Mesothelial cell of epicardium (in vitro differentiated cells): Measurements from ENCODE around the gene BCL2L2. TPM values are rescaled to one million over a fixed set of nuclear protein-coding genes. Genes with fewer than 3 reads are reported as not detected.

Experiments
- DNase-seq, 2 experiments: peaks; one replicate each; pipeline ENCODE4 v3.0.0; 2021; ENCODE audit warnings: low spot score in 2 of 2; ENCODE audit not compliant: unreplicated experiment in 2 of 2
- H3K27ac Mint-ChIP-seq: 2 replicates; pipeline ENCODE4 v1.8.0; 2021; ENCODE audit warnings: mixed read lengths
- H3K27me3 Mint-ChIP-seq: 2 replicates; pipeline ENCODE4 v1.8.0; 2021; ENCODE audit warnings: low read depth, mixed read lengths
- H3K36me3 Mint-ChIP-seq: 2 replicates; pipeline ENCODE4 v1.8.0; 2021; ENCODE audit warnings: mixed read lengths
- H3K4me1 Mint-ChIP-seq: 2 replicates; pipeline ENCODE4 v1.8.0; 2021; ENCODE audit warnings: mixed read lengths
- H3K4me3 Mint-ChIP-seq: 2 replicates; pipeline ENCODE4 v1.8.0; 2021; ENCODE audit warnings: mild to moderate bottlenecking, moderate library complexity, mixed read lengths
- H3K9me3 Mint-ChIP-seq: 2 replicates; pipeline ENCODE4 v1.8.0; 2021; ENCODE audit warnings: mixed read lengths
- CTCF ChIP-seq: fragments of 200-600 bp; sonication (generic); IDR thresholded peaks from one replicate; pipeline ENCODE4 v1.5.0; 2021; ENCODE audit warnings: antibody characterized with exemption; ENCODE audit not compliant: unreplicated experiment
- total RNA-seq: library from RNA; stranded (reverse); gene quantifications from 3 replicates; pipeline ENCODE4 v1.2.1, GENCODE V29; 2021

The BCL2L2 gene
- total RNA-seq, 1 donor from 2014 or later = 27.9 TPM

GRCh38 chr14:23321572-23322547 lies 15.2 kb downstream of the BCL2L2 start:
- no peak for DNase-seq
- peaks cover 16% of the 10 kb centered on the region for H3K36me3 Mint-ChIP-seq

GRCh38 chr14:23322568-23323517 lies 16.2 kb downstream of the BCL2L2 start:
- Mint-ChIP-seq H3K36me3 (peaks cover 16% of the 10 kb centered on the region), H3K9me3 (no peaks in the 10 kb centered on the region), H3K4me3 (peak overlapping the region; percentile 96), H3K4me1 (peaks cover 30% of the 10 kb centered on the region), H3K27ac (peak overlapping the region; percentile 97), H3K27me3 (no peaks in the 10 kb centered on the region)
- TF ChIP-seq CTCF = no peak
- DNase-seq = no peak

More at GRCh38 chr14:23321572-23322547, 15.2 kb downstream of the BCL2L2 start:
- H3K27ac Mint-ChIP-seq = peak overlapping the region; percentile 97
- H3K4me1 Mint-ChIP-seq = peaks cover 30% of the 10 kb centered on the region
- H3K4me3 Mint-ChIP-seq = peak overlapping the region; percentile 96
- no peak for TF ChIP-seq CTCF
- H3K9me3 Mint-ChIP-seq = no peaks in the 10 kb centered on the region
- no peaks in the 10 kb centered on the region for H3K27me3 Mint-ChIP-seq

- Mint-ChIP-seq H3K27me3 (no peaks in the 10 kb centered on the region), H3K4me3 (no peak overlapping the region), H3K27ac (peak overlapping the region; percentile 66), H3K9me3 (no peaks in the 10 kb centered on the region), H3K36me3 (peaks cover 16% of the 10 kb centered on the region), H3K4me1 (peaks cover 32% of the 10 kb centered on the region)
- DNase-seq = no peak
- TF ChIP-seq CTCF = no peak
Observed at GRCh38 chr14:23323838-23324454, 17.3 kb downstream of the BCL2L2 start.

- H3K27ac Mint-ChIP-seq = no peak overlapping the region
Observed at GRCh38 chr14:23324455-23324846, 17.8 kb downstream of the BCL2L2 start.

More at GRCh38 chr14:23324455-23324846, 17.8 kb downstream of the BCL2L2 start:
- TF ChIP-seq CTCF = no peak
- Mint-ChIP-seq H3K9me3 (no peaks in the 10 kb centered on the region), H3K4me1 (peaks cover 32% of the 10 kb centered on the region), H3K4me3 (no peak overlapping the region), H3K36me3 (peaks cover 16% of the 10 kb centered on the region), H3K27me3 (no peaks in the 10 kb centered on the region)
- no peak for DNase-seq
